Measurements from ENCODE around the gene FAM124A.

DNA sequence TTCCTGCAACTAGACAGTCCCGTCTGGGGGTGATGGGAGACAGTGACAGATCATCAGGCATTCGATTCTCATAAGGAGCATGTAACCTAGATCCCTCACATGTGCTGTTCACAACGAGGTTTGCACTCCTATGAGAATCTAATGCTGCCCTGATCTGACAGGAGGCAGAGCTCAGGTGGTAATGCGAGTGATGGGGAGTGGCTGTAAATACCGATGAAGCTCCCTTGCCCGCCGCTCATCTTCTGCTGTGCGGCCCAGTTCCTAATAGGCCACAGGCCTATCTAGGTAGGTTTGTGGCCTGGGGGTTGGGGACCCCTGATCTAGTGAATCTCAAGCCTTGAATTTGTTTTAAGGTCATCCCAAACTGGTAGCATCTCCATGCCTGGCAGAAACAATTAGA lies 27.3 kb upstream of the FAM124A start:
- TF ChIP-seq, protein P1, sequence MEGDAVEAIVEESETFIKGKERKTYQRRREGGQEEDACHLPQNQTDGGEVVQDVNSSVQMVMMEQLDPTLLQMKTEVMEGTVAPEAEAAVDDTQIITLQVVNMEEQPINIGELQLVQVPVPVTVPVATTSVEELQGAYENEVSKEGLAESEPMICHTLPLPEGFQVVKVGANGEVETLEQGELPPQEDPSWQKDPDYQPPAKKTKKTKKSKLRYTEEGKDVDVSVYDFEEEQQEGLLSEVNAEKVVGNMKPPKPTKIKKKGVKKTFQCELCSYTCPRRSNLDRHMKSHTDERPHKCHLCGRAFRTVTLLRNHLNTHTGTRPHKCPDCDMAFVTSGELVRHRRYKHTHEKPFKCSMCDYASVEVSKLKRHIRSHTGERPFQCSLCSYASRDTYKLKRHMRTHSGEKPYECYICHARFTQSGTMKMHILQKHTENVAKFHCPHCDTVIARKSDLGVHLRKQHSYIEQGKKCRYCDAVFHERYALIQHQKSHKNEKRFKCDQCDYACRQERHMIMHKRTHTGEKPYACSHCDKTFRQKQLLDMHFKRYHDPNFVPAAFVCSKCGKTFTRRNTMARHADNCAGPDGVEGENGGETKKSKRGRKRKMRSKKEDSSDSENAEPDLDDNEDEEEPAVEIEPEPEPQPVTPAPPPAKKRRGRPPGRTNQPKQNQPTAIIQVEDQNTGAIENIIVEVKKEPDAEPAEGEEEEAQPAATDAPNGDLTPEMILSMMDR (IDR thresholded peaks at IDR 0.05): no peak
- TF ChIP-seq POLR2AphosphoS5 (IDR thresholded peaks at IDR 0.05): no peak
